ENCODE measurements around the gene TLCD3B. TPM values are rescaled to one million over a fixed set of nuclear protein-coding genes. Genes with fewer than 3 reads are reported as not detected.
"Not testable (repeated sequence)": the region's sequence is repeated elsewhere in the genome, so short reads cannot be mapped to it uniquely, and the experiment has no call there.

The TLCD3B gene
- polyA plus RNA-seq, 4 donors, result 0.73 to 1.5 (median 1.0) TPM

- DNase-seq (ENCODE audit: low read depth in 4 of 4, low spot score in 3 of 4), result no peak
These were observed 32.3 kb upstream of the TLCD3B start for GRCh38 chr16:30063278-30063892.

- DNase-seq (ENCODE audit: low read depth in 4 of 4, low spot score in 3 of 4), result no peak
These were observed 29.9 kb upstream of the TLCD3B start for GRCh38 chr16:30060836-30061554.

- DNase-seq (ENCODE audit: low read depth in 4 of 4, low spot score in 3 of 4), result no peak
These were observed 29.3 kb upstream of the TLCD3B start for GRCh38 chr16:30060346-30060745.

- DNase-seq (ENCODE audit: low read depth in 4 of 4, low spot score in 3 of 4), result no peak
These were observed 24.0 kb upstream of the TLCD3B start for GRCh38 chr16:30054959-30055553.

- no peak for DNase-seq (ENCODE audit: low read depth in 4 of 4, low spot score in 3 of 4)
These were observed 23.4 kb upstream of the TLCD3B start for GRCh38 chr16:30054451-30054850.

GRCh38 chr16:30053376-30054015 lies 22.4 kb upstream of the TLCD3B start:
- DNase-seq (ENCODE audit: low read depth in 4 of 4, low spot score in 3 of 4), result no peak

GRCh38 chr16:30052671-30053372 lies 21.8 kb upstream of the TLCD3B start:
- peak; percentile 73 to 81 (median 80) for DNase-seq (ENCODE audit: low read depth in 4 of 4, low spot score in 3 of 4)

- no peak for DNase-seq (ENCODE audit: low read depth in 4 of 4, low spot score in 3 of 4)
These were observed 20.4 kb upstream of the TLCD3B start for GRCh38 chr16:30051518-30051917.

GRCh38 chr16:30049871-30050270 lies 18.8 kb upstream of the TLCD3B start:
- DNase-seq (ENCODE audit: low read depth in 4 of 4, low spot score in 3 of 4), result no peak

GRCh38 chr16:30046588-30046987 lies 15.5 kb upstream of the TLCD3B start:
- no peak for DNase-seq (ENCODE audit: low read depth in 4 of 4, low spot score in 3 of 4)

GRCh38 chr16:30046178-30046577 lies 15.1 kb upstream of the TLCD3B start:
- no peak for DNase-seq (ENCODE audit: low read depth in 4 of 4, low spot score in 3 of 4)

GRCh38 chr16:30041841-30042240 lies 10.8 kb upstream of the TLCD3B start:
- DNase-seq (ENCODE audit: low read depth in 4 of 4, low spot score in 3 of 4), result no peak

GRCh38 chr16:30040690-30041089 lies 9.6 kb upstream of the TLCD3B start:
- DNase-seq (ENCODE audit: low read depth in 4 of 4, low spot score in 3 of 4), result not testable (repeated sequence)

- no peak for DNase-seq (ENCODE audit: low read depth in 4 of 4, low spot score in 3 of 4)
These were observed 9.2 kb upstream of the TLCD3B start for GRCh38 chr16:30040221-30040620.

GRCh38 chr16:30033270-30033669 lies 2.2 kb upstream of the TLCD3B start:
- DNase-seq (ENCODE audit: low read depth in 4 of 4, low spot score in 3 of 4), result no peak

- peak in 3 of 4 donors; percentile 51 to 74 (median 59) for DNase-seq (ENCODE audit: low read depth in 4 of 4, low spot score in 3 of 4)
These were observed 1.2 kb upstream of the TLCD3B start for GRCh38 chr16:30032083-30032819.

- DNase-seq (ENCODE audit: low read depth in 4 of 4, low spot score in 3 of 4), result no peak
These were observed 427 bp upstream of the TLCD3B start for GRCh38 chr16:30031477-30031918.

- DNase-seq (ENCODE audit: low read depth in 4 of 4, low spot score in 3 of 4), result no peak
These were observed 923 bp downstream of the TLCD3B start for GRCh38 chr16:30030011-30030685.

GRCh38 chr16:30028438-30029076 lies 2.5 kb downstream of the TLCD3B start:
- DNase-seq (ENCODE audit: low read depth in 4 of 4, low spot score in 3 of 4), result no peak

Data from left renal pelvis (tissue), 4 donors.